Measurements from ENCODE around the gene CIROP. TPM values are rescaled to one million over a fixed set of nuclear protein-coding genes. Genes with fewer than 3 reads are reported as not detected.

The CIROP gene
- total and polyA plus RNA-seq, 9 of the 15 experiments (the other 6 are each of a cell fraction or from before 2014, with no cell fraction given) = not detected

GRCh38 chr14:23068789-23069412 is 35.9 kb downstream of the CIROP start (continued):
- TF ChIP-seq VEZF1 (CRISPR knock-in tag; IDR thresholded peaks at IDR 0.05) (no peak), BRD4 (IDR thresholded peaks at IDR 0.05) (no peak), ILF3 (IDR thresholded peaks at IDR 0.05; ENCODE audit: borderline replicate concordance) (no peak), CTCF (IDR thresholded peaks at IDR 0.05 in 2 of 3, conservative IDR thresholded peaks at IDR 0.05 in 1 of 3; ENCODE audit: insufficient read depth in 2 of 3, low read depth in 1 of 3, low read length in 3 of 3) (peak; percentile 99 to 100 (median 100)), ZNF174 (CRISPR knock-in tag; IDR thresholded peaks at IDR 0.05) (no peak), BRD9 (IDR thresholded peaks at IDR 0.05; ENCODE audit: low read depth, partially characterized antibody) (no peak), REST (IDR thresholded peaks at IDR 0.05; ENCODE audit: borderline replicate concordance) (peak; percentile 81; the same call in 1 of the 2 replicates), REST (CRISPR knock-in tag; IDR thresholded peaks at IDR 0.05; ENCODE audit: low read depth) (no peak), SREBF2 (CRISPR knock-in tag; IDR thresholded peaks at IDR 0.05) (no peak), DPF2 (IDR thresholded peaks at IDR 0.05) (peak; percentile 32; the same call in 1 of the 2 replicates), HIVEP1 (CRISPR knock-in tag; IDR thresholded peaks at IDR 0.05) (no peak), ZNF507 (tag; conservative IDR thresholded peaks at IDR 0.05) (no peak), ARID3B (CRISPR knock-in tag; IDR thresholded peaks at IDR 0.05; ENCODE audit: borderline replicate concordance) (no peak), CBX3 (IDR thresholded peaks at IDR 0.05; ENCODE audit: borderline replicate concordance in 1 of 2, low read length in 2 of 2) (no peak), ZNF41 (CRISPR knock-in tag; conservative IDR thresholded peaks at IDR 0.05) (no peak)

Data from K562 (cell line).